NT2/D1 (cell line): ENCODE measurements around the gene AFAP1L1.
"Not testable (repeated sequence)": the region's sequence is repeated elsewhere in the genome, so short reads cannot be mapped to it uniquely, and the experiment has no call there.

Source experiments
- SUZ12 ChIP-seq: IDR thresholded peaks from 2 replicates; pipeline ENCODE4 v1.6.1; 2011; ENCODE audit not compliant: insufficient read length, insufficient read depth; ENCODE audit errors: extremely low read depth
- YY1 ChIP-seq: IDR thresholded peaks from 2 replicates; pipeline ENCODE4 v1.6.1; 2011; ENCODE audit not compliant: insufficient read length, insufficient read depth
- ZNF274 ChIP-seq: IDR thresholded peaks from 2 replicates; pipeline ENCODE4 v1.6.1; 2011; ENCODE audit warnings: mild to moderate bottlenecking, low read depth, low read length

- not testable (repeated sequence) for TF ChIP-seq YY1, ZNF274, SUZ12
These were observed 1.1 kb downstream of the AFAP1L1 start for GRCh38 chr5:149272781-149273180.
